ENCODE data around the gene SAPCD2. TPM values are rescaled to one million over a fixed set of nuclear protein-coding genes. Genes with fewer than 3 reads are reported as not detected.

The SAPCD2 gene
- total RNA-seq, 1 donor from 2014 or later, result 1.0 TPM

GRCh38 chr9:137080260-137081122 lies 10.1 kb upstream of the SAPCD2 start:
- Mint-ChIP-seq H3K27ac (ENCODE audit: unreplicated experiment) (no peak overlapping the region), H3K4me3 (ENCODE audit: unreplicated experiment) (no peak overlapping the region), H3K27me3 (ENCODE audit: unreplicated experiment) (peaks cover 21% of the 10 kb centered on the region), H3K36me3 (ENCODE audit: low read depth, unreplicated experiment) (no peaks in the 10 kb centered on the region), H3K4me1 (ENCODE audit: unreplicated experiment) (peaks cover under 1% of the 10 kb centered on the region), H3K9me3 (ENCODE audit: unreplicated experiment) (no peaks in the 10 kb centered on the region)
- TF ChIP-seq CTCF (IDR thresholded peaks at IDR 0.05; ENCODE audit: unreplicated experiment), result no peak
- no peak for DNase-seq (ENCODE audit: low spot score)

GRCh38 chr9:137079401-137079787 lies 9.0 kb upstream of the SAPCD2 start:
- Mint-ChIP-seq H3K9me3 (ENCODE audit: unreplicated experiment) (no peaks in the 10 kb centered on the region), H3K27ac (ENCODE audit: unreplicated experiment) (no peak overlapping the region), H3K4me1 (ENCODE audit: unreplicated experiment) (no peaks in the 10 kb centered on the region), H3K4me3 (ENCODE audit: unreplicated experiment) (no peak overlapping the region), H3K36me3 (ENCODE audit: low read depth, unreplicated experiment) (no peaks in the 10 kb centered on the region), H3K27me3 (ENCODE audit: unreplicated experiment) (peaks cover 23% of the 10 kb centered on the region)
- DNase-seq (ENCODE audit: low spot score), result no peak
- no peak for TF ChIP-seq CTCF (IDR thresholded peaks at IDR 0.05; ENCODE audit: unreplicated experiment)

- DNase-seq (ENCODE audit: low spot score), result no peak
- H3K4me1 Mint-ChIP-seq (ENCODE audit: unreplicated experiment), result no peaks in the 10 kb centered on the region
- H3K27me3 Mint-ChIP-seq (ENCODE audit: unreplicated experiment), result peaks cover 24% of the 10 kb centered on the region
- H3K27ac Mint-ChIP-seq (ENCODE audit: unreplicated experiment), result no peak overlapping the region
- H3K9me3 Mint-ChIP-seq (ENCODE audit: unreplicated experiment), result no peaks in the 10 kb centered on the region
- no peak for TF ChIP-seq CTCF (IDR thresholded peaks at IDR 0.05; ENCODE audit: unreplicated experiment)
- H3K4me3 Mint-ChIP-seq (ENCODE audit: unreplicated experiment), result no peak overlapping the region
- H3K36me3 Mint-ChIP-seq (ENCODE audit: low read depth, unreplicated experiment), result no peaks in the 10 kb centered on the region
These were observed 8.5 kb upstream of the SAPCD2 start for GRCh38 chr9:137078701-137079400.

GRCh38 chr9:137077758-137078693 lies 7.7 kb upstream of the SAPCD2 start:
- H3K4me3 Mint-ChIP-seq (ENCODE audit: unreplicated experiment), result no peak overlapping the region
- no peak for TF ChIP-seq CTCF (IDR thresholded peaks at IDR 0.05; ENCODE audit: unreplicated experiment)
- no peak overlapping the region for H3K27ac Mint-ChIP-seq (ENCODE audit: unreplicated experiment)
- H3K9me3 Mint-ChIP-seq (ENCODE audit: unreplicated experiment), result no peaks in the 10 kb centered on the region
- DNase-seq (ENCODE audit: low spot score), result no peak
- H3K36me3 Mint-ChIP-seq (ENCODE audit: low read depth, unreplicated experiment), result no peaks in the 10 kb centered on the region
- H3K27me3 Mint-ChIP-seq (ENCODE audit: unreplicated experiment), result peaks cover 22% of the 10 kb centered on the region
- no peaks in the 10 kb centered on the region for H3K4me1 Mint-ChIP-seq (ENCODE audit: unreplicated experiment)

Data from endothelial cell (in vitro differentiated cells).